H1 (cell line): ENCODE results near the gene IFITM10. TPM values are rescaled to one million over a fixed set of nuclear protein-coding genes. Genes with fewer than 3 reads are reported as not detected.

Source experiments
- EP300 ChIP-seq, 2 experiments: IDR thresholded peaks; 1 replicate in 1 of 2; 2 replicates in 1 of 2; pipeline ENCODE4 v1.6.1; 2011 to 2012; ENCODE audit warnings: low read depth in 2 of 2, low read length in 2 of 2, mild to moderate bottlenecking in 2 of 2, borderline replicate concordance in 1 of 2, inconsistent platforms in 1 of 2, moderate library complexity in 1 of 2
- HDAC2 ChIP-seq, 2 experiments: fragments of 300-600 bp in 1 of 2; sonication (generic) in 1 of 2; IDR thresholded peaks; 2 replicates each; pipeline ENCODE4 v1.6.1; 2011 to 2012; ENCODE audit warnings: low read depth in 2 of 2, low read length in 2 of 2, mild to moderate bottlenecking in 2 of 2, moderate library complexity in 2 of 2, borderline replicate concordance in 1 of 2, inconsistent platforms in 1 of 2
- MAX ChIP-seq: IDR thresholded peaks from 2 replicates; pipeline ENCODE4 v1.6.1; 2012; ENCODE audit warnings: inconsistent platforms
- SIRT6 ChIP-seq: IDR thresholded peaks from one replicate; pipeline ENCODE4 v1.7.1; 2012; ENCODE audit warnings: low read length, inconsistent platforms
- SUZ12 ChIP-seq: fragments of 200-600 bp; sonication (generic); IDR thresholded peaks from 2 replicates; pipeline ENCODE4 v1.6.1; 2012; ENCODE audit warnings: mild to moderate bottlenecking, inconsistent platforms, low read length, moderate library complexity, mixed read lengths
- ZNF274 ChIP-seq: IDR thresholded peaks from 2 replicates; pipeline ENCODE4 v1.7.0; 2012; ENCODE audit warnings: low read length, borderline replicate concordance; ENCODE audit errors: extremely low read depth
- polyA plus RNA-seq, 7 experiments: library from polyadenylated mRNA; depleted of rRNA in 3 of 7; stranded (reverse) in 5 of 7; unstranded in 2 of 7; fragments of >200 nt in 5 of 7; fragments of 200-250 nt in 2 of 7; gene quantifications; 1 replicate in 5 of 7; 2 replicates in 1 of 7; 4 replicates in 1 of 7; pipeline versions ENCODE4 v1.2.1 to v1.2.3, GENCODE V29; 2011 to 2013; ENCODE audit warnings: missing spikeins in 2 of 7, mixed read lengths in 2 of 7
- total RNA-seq: library from RNA; stranded (reverse); fragmentation: NEBNext Ultra II Directional; extraction: Animal tissue kit (Norgen Biotek cat#: 25700); gene quantifications from 2 replicates; pipeline ENCODE4 v1.2.1, GENCODE V29; 2021
- TF ChIP-seq, protein P1 (sequence below): IDR thresholded peaks from 2 replicates; pipeline ENCODE4 v1.6.1; 2012; ENCODE audit warnings: low read length, inconsistent platforms
- TF ChIP-seq, protein P2 (sequence below), 3 experiments: IDR thresholded peaks; 1 replicate in 2 of 3; 2 replicates in 1 of 3; pipeline versions ENCODE4 v1.5.1 to v1.6.1; 2011; ENCODE audit warnings: low read length in 3 of 3, mild to moderate bottlenecking in 3 of 3, inconsistent platforms in 2 of 3, low read depth in 1 of 3, moderate library complexity in 1 of 3; ENCODE audit not compliant: insufficient read depth in 1 of 3; ENCODE audit errors: control extremely low read depth in 1 of 3

Gene IFITM10
- total and polyA plus RNA-seq, 2 of the 8 experiments (the other 6 are each of a cell fraction or from before 2014, with no cell fraction given): 0.08 to 0.22 TPM

- TF ChIP-seq, protein P1, sequence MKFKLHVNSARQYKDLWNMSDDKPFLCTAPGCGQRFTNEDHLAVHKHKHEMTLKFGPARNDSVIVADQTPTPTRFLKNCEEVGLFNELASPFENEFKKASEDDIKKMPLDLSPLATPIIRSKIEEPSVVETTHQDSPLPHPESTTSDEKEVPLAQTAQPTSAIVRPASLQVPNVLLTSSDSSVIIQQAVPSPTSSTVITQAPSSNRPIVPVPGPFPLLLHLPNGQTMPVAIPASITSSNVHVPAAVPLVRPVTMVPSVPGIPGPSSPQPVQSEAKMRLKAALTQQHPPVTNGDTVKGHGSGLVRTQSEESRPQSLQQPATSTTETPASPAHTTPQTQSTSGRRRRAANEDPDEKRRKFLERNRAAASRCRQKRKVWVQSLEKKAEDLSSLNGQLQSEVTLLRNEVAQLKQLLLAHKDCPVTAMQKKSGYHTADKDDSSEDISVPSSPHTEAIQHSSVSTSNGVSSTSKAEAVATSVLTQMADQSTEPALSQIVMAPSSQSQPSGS: no peak
- TF ChIP-seq SIRT6: no peak
- TF ChIP-seq, protein P2, sequence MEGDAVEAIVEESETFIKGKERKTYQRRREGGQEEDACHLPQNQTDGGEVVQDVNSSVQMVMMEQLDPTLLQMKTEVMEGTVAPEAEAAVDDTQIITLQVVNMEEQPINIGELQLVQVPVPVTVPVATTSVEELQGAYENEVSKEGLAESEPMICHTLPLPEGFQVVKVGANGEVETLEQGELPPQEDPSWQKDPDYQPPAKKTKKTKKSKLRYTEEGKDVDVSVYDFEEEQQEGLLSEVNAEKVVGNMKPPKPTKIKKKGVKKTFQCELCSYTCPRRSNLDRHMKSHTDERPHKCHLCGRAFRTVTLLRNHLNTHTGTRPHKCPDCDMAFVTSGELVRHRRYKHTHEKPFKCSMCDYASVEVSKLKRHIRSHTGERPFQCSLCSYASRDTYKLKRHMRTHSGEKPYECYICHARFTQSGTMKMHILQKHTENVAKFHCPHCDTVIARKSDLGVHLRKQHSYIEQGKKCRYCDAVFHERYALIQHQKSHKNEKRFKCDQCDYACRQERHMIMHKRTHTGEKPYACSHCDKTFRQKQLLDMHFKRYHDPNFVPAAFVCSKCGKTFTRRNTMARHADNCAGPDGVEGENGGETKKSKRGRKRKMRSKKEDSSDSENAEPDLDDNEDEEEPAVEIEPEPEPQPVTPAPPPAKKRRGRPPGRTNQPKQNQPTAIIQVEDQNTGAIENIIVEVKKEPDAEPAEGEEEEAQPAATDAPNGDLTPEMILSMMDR (IDR thresholded peaks at IDR 0.05; ENCODE audit: control extremely low read depth in 1 of 3, insufficient read depth in 1 of 3, low read depth in 1 of 3, low read length in 3 of 3): no peak
- TF ChIP-seq SUZ12: no peak
- no peak for TF ChIP-seq EP300 (IDR thresholded peaks at IDR 0.05; ENCODE audit: borderline replicate concordance in 1 of 2, low read depth in 2 of 2, low read length in 2 of 2)
- TF ChIP-seq MAX: no peak
- TF ChIP-seq ZNF274: no peak
- TF ChIP-seq HDAC2 (IDR thresholded peaks at IDR 0.05; ENCODE audit: borderline replicate concordance in 1 of 2, low read depth in 2 of 2, low read length in 2 of 2): no peak
These were observed 5.3 kb downstream of the IFITM10 start (continued) for GRCh38 chr11:1744891-1745700.
